Liver (tissue), 9 donors: Measurements from ENCODE around the gene CHCHD4. TPM values are rescaled to one million over a fixed set of nuclear protein-coding genes. Genes with fewer than 3 reads are reported as not detected.
"Not testable (repeated sequence)": the region's sequence is repeated elsewhere in the genome, so short reads cannot be mapped to it uniquely, and the experiment has no call there.

Experiments used
- DNase-seq: peaks from one replicate; pipeline ENCODE4 v3.0.0-alpha.2; 2017; ENCODE audit warnings: low spot score
- H3K27ac ChIP-seq, 2 donors: one replicate each; pipeline ENCODE4 v1.7.0; 2013; ENCODE audit warnings: inconsistent platforms in 2 of 2, low read length in 2 of 2, control low read depth in 1 of 2, low read depth in 1 of 2, mild to moderate bottlenecking in 1 of 2
- H3K27me3 ChIP-seq, 4 donors: one replicate each; pipeline versions ENCODE4 v1.6.1 to v1.7.0; 2013; ENCODE audit warnings: low read length in 3 of 4, inconsistent platforms in 1 of 4, mild to moderate bottlenecking in 1 of 4, moderate library complexity in 1 of 4; ENCODE audit not compliant: control insufficient read depth in 4 of 4, insufficient read depth in 4 of 4
- H3K36me3 ChIP-seq, 4 donors: one replicate each; pipeline versions ENCODE4 v1.6.1 to v1.7.0; 2013; ENCODE audit warnings: low read length in 3 of 4, mild to moderate bottlenecking in 3 of 4, low read depth in 1 of 4, moderate library complexity in 1 of 4; ENCODE audit not compliant: control insufficient read depth in 4 of 4, insufficient read depth in 3 of 4
- H3K4me1 ChIP-seq, 4 donors: one replicate each; pipeline versions ENCODE4 v1.6.1 to v1.7.0; 2013; ENCODE audit warnings: low read length in 3 of 4, mild to moderate bottlenecking in 3 of 4, moderate library complexity in 1 of 4; ENCODE audit not compliant: control insufficient read depth in 4 of 4, insufficient read depth in 4 of 4
- H3K4me3 ChIP-seq, 3 donors: one replicate each; pipeline versions ENCODE4 v1.6.1 to v1.7.0; 2013; ENCODE audit warnings: low read length in 3 of 3, control low read depth in 1 of 3, low read depth in 1 of 3, mild to moderate bottlenecking in 1 of 3
- H3K9ac ChIP-seq, 2 donors: one replicate each; pipeline ENCODE4 v1.7.0; 2013; ENCODE audit warnings: low read length in 2 of 2, mild to moderate bottlenecking in 2 of 2, moderate library complexity in 2 of 2, control low read depth in 1 of 2, low read depth in 1 of 2
- H3K9me3 ChIP-seq, 4 donors: one replicate each; pipeline versions ENCODE4 v1.6.1 to v1.7.0; 2013; ENCODE audit warnings: low read length in 3 of 4; ENCODE audit not compliant: control insufficient read depth in 4 of 4
- ATF3 ChIP-seq: IDR thresholded peaks from 2 replicates; pipeline ENCODE4 v1.6.1; 2016; ENCODE audit warnings: antibody characterized with exemption
- EGR1 ChIP-seq, 2 donors: IDR thresholded peaks; 2 replicates each; pipeline ENCODE4 v1.6.1; 2016 to 2018; ENCODE audit warnings: antibody characterized with exemption in 2 of 2, low read depth in 2 of 2
- FOXA1 ChIP-seq: IDR thresholded peaks from 2 replicates; pipeline ENCODE4 v1.6.1; 2016; ENCODE audit warnings: antibody characterized with exemption
- FOXA2 ChIP-seq: IDR thresholded peaks from 2 replicates; pipeline ENCODE4 v1.6.1; 2016; ENCODE audit warnings: antibody characterized with exemption
- GABPA ChIP-seq, 2 donors: IDR thresholded peaks in 1 of 2; conservative IDR thresholded peaks in 1 of 2; 2 replicates each; pipeline ENCODE4 v1.6.1; 2016; ENCODE audit warnings: antibody characterized with exemption in 2 of 2, mild to moderate bottlenecking in 1 of 2, moderate library complexity in 1 of 2
- HNF4A ChIP-seq, 2 donors: conservative IDR thresholded peaks; 2 replicates each; pipeline ENCODE4 v1.6.1; 2016; ENCODE audit warnings: antibody characterized with exemption in 2 of 2, mild to moderate bottlenecking in 2 of 2
- HNF4G ChIP-seq: IDR thresholded peaks from 2 replicates; pipeline ENCODE4 v1.6.1; 2016; ENCODE audit warnings: antibody characterized with exemption
- JUND ChIP-seq, 2 donors: IDR thresholded peaks; 2 replicates each; pipeline ENCODE4 v1.6.1; 2016; ENCODE audit warnings: antibody characterized with exemption in 2 of 2
- MAX ChIP-seq: IDR thresholded peaks from 2 replicates; pipeline ENCODE4 v1.6.1; 2016; ENCODE audit warnings: antibody characterized with exemption
- NR2F2 ChIP-seq: IDR thresholded peaks from 2 replicates; pipeline ENCODE4 v1.6.1; 2016; ENCODE audit warnings: antibody characterized with exemption
- RAD21 ChIP-seq, 2 donors: IDR thresholded peaks; 2 replicates each; pipeline ENCODE4 v1.6.1; 2016; ENCODE audit warnings: antibody characterized with exemption in 2 of 2, mild to moderate bottlenecking in 2 of 2
- REST ChIP-seq: IDR thresholded peaks from 2 replicates; pipeline ENCODE4 v1.6.1; 2016; ENCODE audit warnings: antibody characterized with exemption, mild to moderate bottlenecking
- RXRA ChIP-seq, 2 donors: IDR thresholded peaks; 2 replicates each; pipeline ENCODE4 v1.6.1; 2017 to 2018; ENCODE audit warnings: antibody characterized with exemption in 2 of 2, mild to moderate bottlenecking in 1 of 2
- SP1 ChIP-seq: IDR thresholded peaks from 2 replicates; pipeline ENCODE4 v1.6.1; 2018; ENCODE audit warnings: antibody characterized with exemption, mild to moderate bottlenecking
- TAF1 ChIP-seq: conservative IDR thresholded peaks from 2 replicates; pipeline ENCODE4 v1.6.1; 2016; ENCODE audit warnings: antibody characterized with exemption, mild to moderate bottlenecking
- YY1 ChIP-seq: IDR thresholded peaks from 2 replicates; pipeline ENCODE4 v1.6.1; 2016; ENCODE audit warnings: antibody characterized with exemption, mild to moderate bottlenecking
- WGBS: extraction: QIAGEN DNeasy Blood & Tissue Kit; methylation state at CpG from one replicate; pipeline ENCODE4 v1.1.7; 2013; 5-methylcytosine and 5-hydroxymethylcytosine counted together
- polyA plus RNA-seq, 2 donors: library from polyadenylated mRNA; stranded (reverse) in 1 of 2; unstranded in 1 of 2; fragments of 200-250 nt in 1 of 2; fragments of >200 nt in 1 of 2; fragmentation: Nextera tagmentation in 1 of 2; extraction: Ambion mirVana in 1 of 2; gene quantifications; one replicate each; pipeline versions ENCODE4 v1.2.1 to v1.2.3, GENCODE V29; 2013 to 2015
- total RNA-seq, 2 donors: library from RNA; depleted of rRNA; stranded (reverse); fragments of >200 nt; gene quantifications; one replicate each; pipeline ENCODE4 v1.2.3, GENCODE V29; 2014
- TF ChIP-seq, protein P1 (sequence below): fragments of 150-350 bp; IDR thresholded peaks from 2 replicates; pipeline ENCODE4 v1.5.1; 2017; ENCODE audit warnings: improper control_type of control experiment, low read depth, low read length; ENCODE audit not compliant: missing input control
- TF ChIP-seq, protein P2 (sequence below): IDR thresholded peaks from 2 replicates; pipeline ENCODE4 v1.6.1; 2016; ENCODE audit warnings: antibody characterized with exemption
- donor health status: healthy.
- donor health status: healthy.
- donor health status: healthy.
- donor health status: healthy.
- donor health status: healthy.

Gene CHCHD4
- total and polyA plus RNA-seq, 4 donors, result 7.0 to 11.3 (median 9.5) TPM

GRCh38 chr3:14110699-14111098 is 14.0 kb downstream of the CHCHD4 start:
- 82% methylated on average over 4 of the region's 4 CpGs for WGBS

GRCh38 chr3:14109821-14110220 is 14.8 kb downstream of the CHCHD4 start:
- not testable (repeated sequence) for H3K9ac ChIP-seq, H3K27me3 ChIP-seq, H3K9me3 ChIP-seq, DNase-seq, H3K27ac ChIP-seq, H3K4me3 ChIP-seq
- WGBS, result 98% methylated on average over 5 of the region's 5 CpGs
- H3K4me1 ChIP-seq, result peaks cover 0 to 17% (median 13%) of the 10 kb centered on the region in 4 donors
- peaks cover 0 to 10% (median 4%) of the 10 kb centered on the region in 4 donors for H3K36me3 ChIP-seq

More at GRCh38 chr3:14110699-14111098, 14.0 kb downstream of the CHCHD4 start:
- no peak overlapping the region for H3K4me3 ChIP-seq
- DNase-seq, result no peak
- H3K9ac ChIP-seq, result no peak overlapping the region
- no peaks in the 10 kb centered on the region for H3K9me3 ChIP-seq
- no peaks in the 10 kb centered on the region for H3K27me3 ChIP-seq
- TF ChIP-seq NR2F2 (no peak), HNF4G (no peak), YY1 (no peak), FOXA1 (no peak), RXRA (IDR thresholded peaks at IDR 0.05) (no peak), ATF3 (no peak), REST (no peak), GABPA (IDR thresholded peaks at IDR 0.05 in 1 of 2, conservative IDR thresholded peaks at IDR 0.05 in 1 of 2) (no peak), FOXA2 (no peak), MAX (no peak), SP1 (no peak), HNF4A (conservative IDR thresholded peaks at IDR 0.05) (no peak), TAF1 (no peak), JUND (IDR thresholded peaks at IDR 0.05) (no peak), RAD21 (IDR thresholded peaks at IDR 0.05) (no peak), EGR1 (IDR thresholded peaks at IDR 0.05; ENCODE audit: low read depth in 2 of 2) (no peak)
- TF ChIP-seq, protein P1, sequence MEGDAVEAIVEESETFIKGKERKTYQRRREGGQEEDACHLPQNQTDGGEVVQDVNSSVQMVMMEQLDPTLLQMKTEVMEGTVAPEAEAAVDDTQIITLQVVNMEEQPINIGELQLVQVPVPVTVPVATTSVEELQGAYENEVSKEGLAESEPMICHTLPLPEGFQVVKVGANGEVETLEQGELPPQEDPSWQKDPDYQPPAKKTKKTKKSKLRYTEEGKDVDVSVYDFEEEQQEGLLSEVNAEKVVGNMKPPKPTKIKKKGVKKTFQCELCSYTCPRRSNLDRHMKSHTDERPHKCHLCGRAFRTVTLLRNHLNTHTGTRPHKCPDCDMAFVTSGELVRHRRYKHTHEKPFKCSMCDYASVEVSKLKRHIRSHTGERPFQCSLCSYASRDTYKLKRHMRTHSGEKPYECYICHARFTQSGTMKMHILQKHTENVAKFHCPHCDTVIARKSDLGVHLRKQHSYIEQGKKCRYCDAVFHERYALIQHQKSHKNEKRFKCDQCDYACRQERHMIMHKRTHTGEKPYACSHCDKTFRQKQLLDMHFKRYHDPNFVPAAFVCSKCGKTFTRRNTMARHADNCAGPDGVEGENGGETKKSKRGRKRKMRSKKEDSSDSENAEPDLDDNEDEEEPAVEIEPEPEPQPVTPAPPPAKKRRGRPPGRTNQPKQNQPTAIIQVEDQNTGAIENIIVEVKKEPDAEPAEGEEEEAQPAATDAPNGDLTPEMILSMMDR, result no peak
- TF ChIP-seq, protein P2, sequence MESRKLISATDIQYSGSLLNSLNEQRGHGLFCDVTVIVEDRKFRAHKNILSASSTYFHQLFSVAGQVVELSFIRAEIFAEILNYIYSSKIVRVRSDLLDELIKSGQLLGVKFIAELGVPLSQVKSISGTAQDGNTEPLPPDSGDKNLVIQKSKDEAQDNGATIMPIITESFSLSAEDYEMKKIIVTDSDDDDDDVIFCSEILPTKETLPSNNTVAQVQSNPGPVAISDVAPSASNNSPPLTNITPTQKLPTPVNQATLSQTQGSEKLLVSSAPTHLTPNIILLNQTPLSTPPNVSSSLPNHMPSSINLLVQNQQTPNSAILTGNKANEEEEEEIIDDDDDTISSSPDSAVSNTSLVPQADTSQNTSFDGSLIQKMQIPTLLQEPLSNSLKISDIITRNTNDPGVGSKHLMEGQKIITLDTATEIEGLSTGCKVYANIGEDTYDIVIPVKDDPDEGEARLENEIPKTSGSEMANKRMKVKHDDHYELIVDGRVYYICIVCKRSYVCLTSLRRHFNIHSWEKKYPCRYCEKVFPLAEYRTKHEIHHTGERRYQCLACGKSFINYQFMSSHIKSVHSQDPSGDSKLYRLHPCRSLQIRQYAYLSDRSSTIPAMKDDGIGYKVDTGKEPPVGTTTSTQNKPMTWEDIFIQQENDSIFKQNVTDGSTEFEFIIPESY, result no peak
- peaks cover 0 to 26% (median 18%) of the 10 kb centered on the region in 4 donors for H3K4me1 ChIP-seq
- no peak overlapping the region for H3K27ac ChIP-seq
- H3K36me3 ChIP-seq, result peaks cover 0 to 18% (median 11%) of the 10 kb centered on the region in 4 donors
